ENCODE data around the gene GSK3B.

- TF ChIP-seq FOXM1 (IDR thresholded peaks at IDR 0.05; ENCODE audit: borderline replicate concordance): no peak
- TF ChIP-seq FOXK2 (IDR thresholded peaks at IDR 0.05): no peak
Observed at GRCh38 chr3:119974656-119975055, 119.6 kb downstream of the GSK3B start.

Measured in HEK293T (cell line).